K562 (cell line): Measurements from ENCODE around the gene EPN2.

Source experiments
- ATF2 ChIP-seq: sonication (generic); formaldehyde crosslinking; IDR thresholded peaks from 2 replicates; pipeline ENCODE4 v1.8.1; 2022; ENCODE audit warnings: missing genetic modification reagents
- CEBPB ChIP-seq: fragments of 450-650 bp; IDR thresholded peaks from 2 replicates; pipeline ENCODE4 v1.6.1; 2016; ENCODE audit warnings: missing genetic modification characterization, missing compliant biosample characterization
- SMARCA4 ChIP-seq: fragments of 450-650 bp; IDR thresholded peaks from 2 replicates; pipeline ENCODE4 v1.6.1; 2016
- TF ChIP-seq, protein P1 (sequence below): fragments of 250-450 bp; sonication (Bioruptor Pico); IDR thresholded peaks from 2 replicates; pipeline ENCODE4 v1.4.0; 2020; ENCODE audit warnings: mild to moderate bottlenecking

- TF ChIP-seq CEBPB (no peak), SMARCA4 (no peak), ATF2 (CRISPR knock-in tag) (no peak)
- TF ChIP-seq, protein P1, sequence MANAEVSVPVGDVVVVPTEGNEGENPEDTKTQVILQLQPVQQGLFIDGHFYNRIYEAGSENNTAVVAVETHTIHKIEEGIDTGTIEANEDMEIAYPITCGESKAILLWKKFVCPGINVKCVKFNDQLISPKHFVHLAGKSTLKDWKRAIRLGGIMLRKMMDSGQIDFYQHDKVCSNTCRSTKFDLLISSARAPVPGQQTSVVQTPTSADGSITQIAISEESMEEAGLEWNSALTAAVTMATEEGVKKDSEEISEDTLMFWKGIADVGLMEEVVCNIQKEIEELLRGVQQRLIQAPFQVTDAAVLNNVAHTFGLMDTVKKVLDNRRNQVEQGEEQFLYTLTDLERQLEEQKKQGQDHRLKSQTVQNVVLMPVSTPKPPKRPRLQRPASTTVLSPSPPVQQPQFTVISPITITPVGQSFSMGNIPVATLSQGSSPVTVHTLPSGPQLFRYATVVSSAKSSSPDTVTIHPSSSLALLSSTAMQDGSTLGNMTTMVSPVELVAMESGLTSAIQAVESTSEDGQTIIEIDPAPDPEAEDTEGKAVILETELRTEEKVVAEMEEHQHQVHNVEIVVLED (CRISPR knock-in tag): no peak
Observed at GRCh38 chr17:19374136-19374535, 137.0 kb downstream of the EPN2 start.
